ENCODE measurements around the gene EXOC4.
"Not testable (repeated sequence)": the region's sequence is repeated elsewhere in the genome, so short reads cannot be mapped to it uniquely, and the experiment has no call there.

EXOC4 gene

GRCh38 chr7:134062460-134062859, 809.6 kb downstream of the EXOC4 start:
- no peak for DNase-seq

- DNase-seq = no peak
These were observed 812.5 kb downstream of the EXOC4 start for GRCh38 chr7:134065415-134065814.

DNA sequence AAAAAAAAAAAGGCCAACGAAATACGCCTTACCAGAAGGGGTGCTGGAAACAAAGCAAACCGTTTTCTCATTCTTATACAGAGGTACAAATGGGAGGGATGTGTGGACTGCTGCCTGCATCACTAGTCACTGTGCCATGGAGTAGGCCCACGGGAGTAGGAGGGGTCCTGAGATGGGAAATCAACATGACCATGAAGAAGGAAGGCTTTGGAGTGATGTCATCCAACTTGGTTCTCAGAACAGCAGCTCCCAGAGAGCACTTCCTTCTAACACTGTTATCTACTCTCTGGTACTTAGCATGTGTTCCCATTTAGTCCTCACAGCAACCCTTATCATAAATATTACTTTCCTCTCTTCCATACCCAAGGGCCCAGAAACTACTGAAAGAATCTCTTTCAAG, 814.3 kb downstream of the EXOC4 start:
- no peak for DNase-seq

- no peak for DNase-seq
These were observed 815.8 kb downstream of the EXOC4 start for GRCh38 chr7:134068670-134069069.

- DNase-seq = no peak
These were observed 816.3 kb downstream of the EXOC4 start for GRCh38 chr7:134069187-134069586.

DNA sequence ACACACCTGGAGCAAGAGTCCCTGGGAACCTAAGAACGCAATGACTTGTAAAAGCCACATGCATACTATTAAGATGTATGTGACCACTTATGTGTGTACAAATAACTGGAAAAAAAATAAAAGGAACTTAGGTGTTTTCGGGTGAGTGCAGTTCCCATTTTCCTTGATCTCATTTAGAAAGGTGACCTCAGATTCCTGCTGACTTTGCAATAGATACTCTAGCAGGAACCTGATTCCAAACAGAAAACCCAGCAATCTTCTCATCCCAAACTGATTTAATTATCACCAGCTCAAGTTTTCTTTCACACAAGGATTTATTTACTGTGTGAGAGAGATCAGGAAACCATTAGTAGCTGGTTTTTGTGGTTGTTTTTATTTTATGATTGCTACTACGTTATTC, 817.8 kb downstream of the EXOC4 start:
- no peak for DNase-seq

GRCh38 chr7:134071355-134072331, 818.8 kb downstream of the EXOC4 start:
- no peak for DNase-seq

DNA sequence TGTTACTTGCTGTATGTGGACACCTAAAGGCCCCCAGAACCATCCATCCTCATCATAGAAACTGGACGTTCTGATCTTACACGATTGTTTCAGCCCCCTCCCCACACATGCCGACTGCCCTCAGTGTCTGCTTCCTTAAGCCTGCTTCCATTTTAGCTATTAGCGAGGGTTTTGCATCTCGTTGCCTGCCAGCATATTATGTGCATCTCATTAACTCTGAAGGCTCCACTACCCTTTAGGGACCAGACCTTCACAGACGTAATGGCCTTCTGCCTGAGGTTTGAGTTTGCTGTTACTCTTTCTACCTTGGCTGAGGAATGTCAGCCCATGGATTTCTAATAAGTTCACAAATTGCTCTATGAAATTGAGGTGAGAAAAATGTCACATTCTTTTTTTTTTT, 820.4 kb downstream of the EXOC4 start:
- no peak for DNase-seq

DNA sequence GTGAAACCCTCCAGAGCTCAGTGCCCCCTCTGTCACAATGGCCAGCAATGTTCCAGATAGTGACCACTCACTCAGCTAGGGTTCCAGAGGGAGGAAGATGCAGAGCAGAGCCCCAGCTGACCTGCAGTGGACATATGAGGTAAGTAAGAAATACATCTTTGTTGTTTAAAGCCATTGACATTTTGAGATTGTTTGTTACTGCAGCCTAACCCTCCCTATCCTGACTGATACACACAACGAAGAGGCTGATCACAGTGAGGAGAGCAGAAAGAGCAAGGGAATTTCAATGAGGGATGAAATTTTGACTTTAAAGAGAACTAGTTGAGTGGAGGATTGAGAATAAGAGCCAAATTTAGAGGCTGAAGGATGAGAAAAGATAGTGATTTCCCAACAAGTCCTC, 822.9 kb downstream of the EXOC4 start:
- no peak for DNase-seq

GRCh38 chr7:134077560-134077959, 824.7 kb downstream of the EXOC4 start:
- DNase-seq = not testable (repeated sequence)

- DNase-seq = no peak
These were observed 826.1 kb downstream of the EXOC4 start for GRCh38 chr7:134078991-134079390.

DNA sequence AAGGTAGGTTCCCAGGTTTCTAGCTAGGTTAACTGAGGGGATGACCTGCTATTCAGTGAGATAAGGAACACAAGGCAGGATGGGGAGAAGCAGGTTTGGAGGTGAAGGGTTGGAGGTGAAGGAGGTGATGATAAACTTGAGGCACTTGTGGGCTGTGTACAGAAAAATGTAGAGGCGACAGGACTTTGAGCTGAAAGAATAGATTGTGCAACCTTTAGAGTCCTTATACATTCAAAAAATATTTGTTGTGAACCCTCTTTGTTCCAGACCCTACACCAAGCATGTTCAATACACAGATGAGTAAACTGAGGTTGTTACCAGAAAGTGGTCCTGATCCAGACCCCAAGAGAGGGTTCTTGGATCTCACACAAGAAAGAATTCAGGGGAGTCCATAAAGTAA, 828.8 kb downstream of the EXOC4 start:
- DNase-seq = no peak

DNA sequence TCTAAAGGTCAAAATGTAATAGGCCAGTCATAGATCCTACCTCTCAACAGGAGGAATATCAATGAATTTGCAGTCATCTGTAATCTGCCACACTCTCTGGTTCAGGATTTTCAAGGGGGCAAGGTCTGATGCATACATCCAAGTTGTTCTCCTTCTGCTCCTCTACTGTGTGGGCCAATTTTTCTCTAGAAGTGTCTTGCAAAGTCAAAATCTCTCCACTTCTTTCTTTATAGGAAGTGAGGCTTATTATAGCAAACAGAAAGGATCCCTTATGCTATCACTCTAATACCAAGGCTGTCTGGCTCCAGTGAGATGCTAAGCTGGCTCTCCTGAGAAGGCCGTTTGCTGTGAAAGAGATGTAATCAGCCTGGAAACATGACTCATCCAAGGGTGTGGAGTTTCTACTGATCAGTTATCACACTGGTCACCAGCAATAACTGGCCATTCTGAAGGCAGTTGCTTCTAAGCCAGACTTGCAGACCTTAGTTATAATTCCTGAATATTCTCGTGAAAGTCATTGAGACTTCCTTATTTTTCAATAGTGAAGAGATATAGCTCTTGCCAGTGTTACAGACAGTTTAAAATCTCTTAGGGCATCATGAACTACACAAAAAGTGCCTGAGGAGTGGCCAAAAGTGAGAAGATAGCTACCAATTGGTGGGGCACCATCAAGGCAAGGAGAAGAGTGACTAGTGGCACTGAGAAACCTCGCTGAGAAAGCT, 831.0 kb downstream of the EXOC4 start:
- no peak for DNase-seq

GRCh38 chr7:134084488-134085144, 831.7 kb downstream of the EXOC4 start:
- DNase-seq = no peak

GRCh38 chr7:134085311-134085710, 832.4 kb downstream of the EXOC4 start:
- DNase-seq = no peak

GRCh38 chr7:134086998-134087735, 834.3 kb downstream of the EXOC4 start:
- no peak for DNase-seq

GRCh38 chr7:134088199-134088598, 835.3 kb downstream of the EXOC4 start:
- DNase-seq = no peak

- DNase-seq = no peak
These were observed 836.6 kb downstream of the EXOC4 start for GRCh38 chr7:134089446-134089845.

- no peak for DNase-seq
These were observed 845.2 kb downstream of the EXOC4 start for GRCh38 chr7:134098072-134098471.

GRCh38 chr7:134101716-134102115, 848.8 kb downstream of the EXOC4 start:
- no peak for DNase-seq

DNA sequence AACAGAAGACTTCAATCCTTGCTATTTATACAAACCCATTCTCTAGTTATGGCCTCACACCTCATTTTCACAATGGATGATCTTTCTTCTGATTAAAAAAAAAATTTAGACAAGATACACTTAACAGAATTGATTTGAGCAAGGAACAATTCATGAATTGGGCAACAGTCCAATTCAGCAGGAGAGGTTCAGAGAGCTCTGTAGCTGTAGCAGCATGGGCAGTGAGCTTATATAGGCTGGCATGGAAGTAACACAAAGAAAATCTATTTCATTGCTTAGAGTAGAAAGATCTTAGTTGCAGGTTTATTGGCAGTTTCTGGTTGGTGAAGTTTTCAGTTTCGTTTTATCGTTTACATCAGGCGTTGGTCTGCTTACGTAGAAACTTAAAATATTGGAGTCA, 851.3 kb downstream of the EXOC4 start:
- no peak for DNase-seq

DNA sequence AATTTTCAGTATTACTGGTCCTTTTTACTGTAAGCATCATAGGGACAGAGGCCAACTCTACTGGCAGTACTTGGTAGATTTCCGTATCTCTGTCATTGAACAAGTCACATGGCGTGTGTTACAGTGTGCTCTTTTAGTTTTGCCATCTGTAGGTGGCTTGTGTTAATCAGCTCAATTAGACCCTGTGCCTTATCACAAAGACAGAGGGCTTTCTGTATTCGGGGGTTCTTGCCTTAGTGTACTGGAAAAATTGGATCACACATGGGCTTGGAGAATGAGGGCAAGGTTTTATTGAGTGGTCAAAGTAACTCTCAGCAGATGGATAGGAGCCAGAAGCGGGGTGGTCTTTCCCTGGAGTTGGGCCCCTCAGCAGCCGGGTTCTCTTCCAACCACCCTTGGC, 853.0 kb downstream of the EXOC4 start:
- no peak for DNase-seq

DNA sequence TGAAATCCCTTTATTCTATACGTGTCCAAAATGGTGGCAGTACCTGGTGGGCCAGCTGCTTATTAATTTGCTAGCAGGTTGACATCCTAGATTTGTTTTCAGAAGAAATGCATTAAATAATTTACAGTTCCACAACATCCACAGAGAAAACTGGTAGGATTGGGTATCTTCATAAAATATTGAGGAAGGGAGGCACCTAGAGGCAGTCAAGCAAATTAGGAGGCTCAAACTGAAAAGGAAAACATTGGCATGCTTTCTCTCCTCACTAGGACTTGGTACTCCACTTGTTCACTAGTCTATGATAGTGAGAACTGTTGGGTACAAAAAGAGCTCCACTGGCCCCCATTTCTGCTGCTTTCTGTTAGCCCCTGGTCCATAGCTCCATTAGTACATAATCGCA, 855.9 kb downstream of the EXOC4 start:
- no peak for DNase-seq
